Astrocyte (in vitro differentiated cells and primary cell): Measurements from ENCODE around the gene MTA3. TPM values are rescaled to one million over a fixed set of nuclear protein-coding genes. Genes with fewer than 3 reads are reported as not detected.

Source experiments
- DNase-seq: peaks from one replicate; pipeline ENCODE4 v3.0.0-alpha.2; 2010; ENCODE audit warnings: low read depth
- FAIRE-seq: peaks from 2 replicates; lab custom pipeline; 2011; peaks lifted over from hg19 to GRCh38; lab: Jason Lieb, UNC
- H2AFZ ChIP-seq: 2 replicates; pipeline ENCODE4 v1.6.0; 2012; ENCODE audit warnings: low read depth, low read length, inconsistent platforms
- H3K27ac ChIP-seq: 2 replicates; pipeline ENCODE4 v1.5.1; 2011; ENCODE audit warnings: low read depth, low read length, inconsistent platforms
- H3K27me3 ChIP-seq: 2 replicates; pipeline ENCODE4 v1.6.0; 2011; ENCODE audit warnings: low read length, inconsistent platforms; ENCODE audit not compliant: insufficient read depth
- H3K36me3 ChIP-seq: 2 replicates; pipeline ENCODE4 v1.5.1; 2011; ENCODE audit warnings: low read length, inconsistent platforms; ENCODE audit not compliant: insufficient read depth
- H3K4me1 ChIP-seq: 2 replicates; pipeline ENCODE4 v1.5.1; 2011; ENCODE audit warnings: low read length, inconsistent platforms; ENCODE audit not compliant: insufficient read depth
- H3K4me2 ChIP-seq: 2 replicates; pipeline ENCODE4 v1.6.0; 2012; ENCODE audit warnings: low read length, inconsistent platforms
- H3K4me3 ChIP-seq: 2 replicates; pipeline ENCODE4 v1.5.1; 2011; ENCODE audit warnings: low read depth, mild to moderate bottlenecking, low read length, inconsistent platforms; ENCODE audit not compliant: insufficient read depth
- H3K79me2 ChIP-seq: 2 replicates; pipeline ENCODE4 v1.6.0; 2012; ENCODE audit warnings: mild to moderate bottlenecking, low read length, inconsistent platforms; ENCODE audit not compliant: insufficient read depth
- H3K9ac ChIP-seq: 2 replicates; pipeline ENCODE4 v1.6.0; 2012; ENCODE audit warnings: mild to moderate bottlenecking, low read length, inconsistent platforms
- H3K9me3 ChIP-seq: 2 replicates; pipeline ENCODE4 v1.5.1; 2012; ENCODE audit warnings: low read depth, mild to moderate bottlenecking, low read length, inconsistent platforms; ENCODE audit not compliant: insufficient read depth
- H4K20me1 ChIP-seq: 2 replicates; pipeline ENCODE4 v1.6.0; 2012; ENCODE audit warnings: low read length, inconsistent platforms; ENCODE audit not compliant: insufficient read depth
- H3K27ac Mint-ChIP-seq: one replicate; pipeline ENCODE4 v1.8.0; 2021; ENCODE audit warnings: mild to moderate bottlenecking, mixed read lengths; ENCODE audit not compliant: unreplicated experiment
- H3K27me3 Mint-ChIP-seq: one replicate; pipeline ENCODE4 v1.8.0; 2021; ENCODE audit warnings: low read depth, mixed read lengths; ENCODE audit not compliant: unreplicated experiment
- H3K36me3 Mint-ChIP-seq: one replicate; pipeline ENCODE4 v1.8.0; 2021; ENCODE audit warnings: low read depth, mixed read lengths; ENCODE audit not compliant: unreplicated experiment
- H3K4me1 Mint-ChIP-seq: one replicate; pipeline ENCODE4 v1.8.0; 2021; ENCODE audit warnings: low read depth, mixed read lengths; ENCODE audit not compliant: unreplicated experiment
- H3K4me3 Mint-ChIP-seq: one replicate; pipeline ENCODE4 v1.8.0; 2021; ENCODE audit warnings: mild to moderate bottlenecking, moderate library complexity, mixed read lengths; ENCODE audit not compliant: unreplicated experiment
- H3K9me3 Mint-ChIP-seq: one replicate; pipeline ENCODE4 v1.8.0; 2021; ENCODE audit warnings: mild to moderate bottlenecking, mixed read lengths; ENCODE audit not compliant: unreplicated experiment
- CTCF ChIP-seq: IDR thresholded peaks from 2 replicates; pipeline ENCODE4 v1.5.1; 2011; ENCODE audit warnings: low read depth, mild to moderate bottlenecking, inconsistent platforms, low read length, moderate library complexity; ENCODE audit not compliant: insufficient read depth
- EZH2 ChIP-seq: IDR thresholded peaks from 2 replicates; pipeline ENCODE4 v1.6.1; 2012; ENCODE audit warnings: mild to moderate bottlenecking, low read length, inconsistent platforms; ENCODE audit not compliant: insufficient read depth
- total RNA-seq: library from RNA; stranded (reverse); gene quantifications from 2 replicates; pipeline ENCODE4 v1.2.1, GENCODE V29; 2021

MTA3 gene
- total RNA-seq, 1 donor from 2014 or later, result 69.4 TPM

GRCh38 chr2:42554392-42554791, 14.0 kb upstream of the MTA3 start:
- Histone ChIP-seq H2AFZ (no peak overlapping the region), H3K4me2 (no peak overlapping the region), H4K20me1 (no peaks in the 10 kb centered on the region), H3K79me2 (no peaks in the 10 kb centered on the region), H3K27ac (no peak overlapping the region), H3K4me1 (no peaks in the 10 kb centered on the region), H3K27me3 (no peaks in the 10 kb centered on the region), H3K36me3 (no peaks in the 10 kb centered on the region), H3K9ac (no peak overlapping the region), H3K4me3 (no peak overlapping the region), H3K9me3 (no peaks in the 10 kb centered on the region)
- H3K36me3 Mint-ChIP-seq, result no peaks in the 10 kb centered on the region
- H3K4me3 Mint-ChIP-seq, result no peak overlapping the region
- H3K27me3 Mint-ChIP-seq, result peaks cover 9% of the 10 kb centered on the region
- DNase-seq (no peak), FAIRE-seq (no peak)
- TF ChIP-seq EZH2, result no peak
- no peak for TF ChIP-seq CTCF
- no peak overlapping the region for H3K27ac Mint-ChIP-seq
- H3K4me1 Mint-ChIP-seq, result no peaks in the 10 kb centered on the region
- no peaks in the 10 kb centered on the region for H3K9me3 Mint-ChIP-seq

GRCh38 chr2:42556315-42556890, 12.0 kb upstream of the MTA3 start:
- TF ChIP-seq CTCF (no peak), EZH2 (no peak)
- H3K27me3 Mint-ChIP-seq, result peaks cover 9% of the 10 kb centered on the region
- no peak overlapping the region for H3K27ac ChIP-seq
- H3K4me2 ChIP-seq, result no peak overlapping the region
- no peaks in the 10 kb centered on the region for H3K9me3 Mint-ChIP-seq
- H3K4me1 Mint-ChIP-seq, result no peaks in the 10 kb centered on the region
- H4K20me1 ChIP-seq, result no peaks in the 10 kb centered on the region
- H3K36me3 Mint-ChIP-seq, result no peaks in the 10 kb centered on the region
- H3K79me2 ChIP-seq, result no peaks in the 10 kb centered on the region
- H3K4me3 ChIP-seq, result no peak overlapping the region
- no peak overlapping the region for H3K9ac ChIP-seq
- no peaks in the 10 kb centered on the region for H3K27me3 ChIP-seq
- no peaks in the 10 kb centered on the region for H3K9me3 ChIP-seq
- no peaks in the 10 kb centered on the region for H3K36me3 ChIP-seq
- H2AFZ ChIP-seq, result no peak overlapping the region
- H3K27ac Mint-ChIP-seq, result no peak overlapping the region
- FAIRE-seq (no peak), DNase-seq (no peak)
- H3K4me1 ChIP-seq, result no peaks in the 10 kb centered on the region
- H3K4me3 Mint-ChIP-seq, result no peak overlapping the region

GRCh38 chr2:42557306-42557705, 11.1 kb upstream of the MTA3 start:
- Histone ChIP-seq H3K79me2 (no peaks in the 10 kb centered on the region), H3K9ac (no peak overlapping the region), H3K27me3 (no peaks in the 10 kb centered on the region), H4K20me1 (no peaks in the 10 kb centered on the region), H3K36me3 (no peaks in the 10 kb centered on the region), H3K4me2 (no peak overlapping the region), H3K9me3 (no peaks in the 10 kb centered on the region), H3K27ac (no peak overlapping the region), H2AFZ (no peak overlapping the region), H3K4me3 (no peak overlapping the region), H3K4me1 (no peaks in the 10 kb centered on the region)
- Mint-ChIP-seq H3K9me3 (no peaks in the 10 kb centered on the region), H3K27ac (no peak overlapping the region), H3K4me3 (no peak overlapping the region), H3K4me1 (peaks cover 2% of the 10 kb centered on the region), H3K36me3 (no peaks in the 10 kb centered on the region), H3K27me3 (peaks cover 9% of the 10 kb centered on the region)
- no peak for DNase-seq
- TF ChIP-seq CTCF (no peak), EZH2 (no peak)
- no peak for FAIRE-seq
